Endothelial cell of umbilical vein (primary cell): ENCODE results near the gene MAEA.

Experiments
- EZH2 ChIP-seq: IDR thresholded peaks from 2 replicates; pipeline ENCODE4 v1.6.1; 2012; ENCODE audit warnings: borderline replicate concordance, low read depth, mild to moderate bottlenecking, moderate library complexity, low read length, inconsistent platforms; ENCODE audit not compliant: severe bottlenecking
- POLR2AphosphoS5 ChIP-seq: IDR thresholded peaks from 2 replicates; pipeline ENCODE4 v1.6.1; 2012; ENCODE audit warnings: low read depth, mild to moderate bottlenecking, control low read depth, low read length, moderate library complexity; ENCODE audit not compliant: insufficient read depth
- TF ChIP-seq, protein P1 (sequence below): IDR thresholded peaks from 2 replicates; pipeline ENCODE4 v1.6.1; 2011; ENCODE audit not compliant: insufficient read depth, insufficient read length
- TF ChIP-seq, protein P2 (sequence below), 2 donors: IDR thresholded peaks; 1 replicate in 1 of 2; 2 replicates in 1 of 2; pipeline ENCODE4 v1.5.1; 2011; ENCODE audit warnings: low read length in 2 of 2, mild to moderate bottlenecking in 2 of 2, moderate library complexity in 2 of 2, control low read depth in 1 of 2, inconsistent platforms in 1 of 2, low read depth in 1 of 2; ENCODE audit not compliant: insufficient read depth in 1 of 2; ENCODE audit errors: extremely low read depth in 1 of 2

DNA sequence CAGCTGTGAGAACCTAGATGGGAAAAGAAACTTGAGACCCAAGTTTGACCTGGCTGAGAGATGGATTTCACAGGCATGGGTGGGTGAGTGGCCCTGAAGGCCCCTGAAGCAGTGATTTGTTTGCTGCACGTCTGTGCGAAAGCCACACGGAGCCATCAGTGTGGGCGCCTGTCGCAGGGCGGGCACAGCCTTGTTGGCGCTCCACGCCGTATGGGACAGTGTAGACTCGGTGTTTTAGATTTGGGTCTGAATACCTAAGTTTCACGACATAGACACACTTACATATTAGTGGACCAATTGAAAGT, 35.4 kb downstream of the MAEA start:
- TF ChIP-seq, protein P1, sequence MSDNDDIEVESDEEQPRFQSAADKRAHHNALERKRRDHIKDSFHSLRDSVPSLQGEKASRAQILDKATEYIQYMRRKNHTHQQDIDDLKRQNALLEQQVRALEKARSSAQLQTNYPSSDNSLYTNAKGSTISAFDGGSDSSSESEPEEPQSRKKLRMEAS = no peak
- no peak for TF ChIP-seq POLR2AphosphoS5
- TF ChIP-seq, protein P2, sequence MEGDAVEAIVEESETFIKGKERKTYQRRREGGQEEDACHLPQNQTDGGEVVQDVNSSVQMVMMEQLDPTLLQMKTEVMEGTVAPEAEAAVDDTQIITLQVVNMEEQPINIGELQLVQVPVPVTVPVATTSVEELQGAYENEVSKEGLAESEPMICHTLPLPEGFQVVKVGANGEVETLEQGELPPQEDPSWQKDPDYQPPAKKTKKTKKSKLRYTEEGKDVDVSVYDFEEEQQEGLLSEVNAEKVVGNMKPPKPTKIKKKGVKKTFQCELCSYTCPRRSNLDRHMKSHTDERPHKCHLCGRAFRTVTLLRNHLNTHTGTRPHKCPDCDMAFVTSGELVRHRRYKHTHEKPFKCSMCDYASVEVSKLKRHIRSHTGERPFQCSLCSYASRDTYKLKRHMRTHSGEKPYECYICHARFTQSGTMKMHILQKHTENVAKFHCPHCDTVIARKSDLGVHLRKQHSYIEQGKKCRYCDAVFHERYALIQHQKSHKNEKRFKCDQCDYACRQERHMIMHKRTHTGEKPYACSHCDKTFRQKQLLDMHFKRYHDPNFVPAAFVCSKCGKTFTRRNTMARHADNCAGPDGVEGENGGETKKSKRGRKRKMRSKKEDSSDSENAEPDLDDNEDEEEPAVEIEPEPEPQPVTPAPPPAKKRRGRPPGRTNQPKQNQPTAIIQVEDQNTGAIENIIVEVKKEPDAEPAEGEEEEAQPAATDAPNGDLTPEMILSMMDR (IDR thresholded peaks at IDR 0.05; ENCODE audit: extremely low read depth in 1 of 2, insufficient read depth in 1 of 2, low read depth in 1 of 2, low read length in 2 of 2) = no peak
- TF ChIP-seq EZH2 = no peak
